HG03135 (cell line): Measurements from ENCODE around the gene PRRG2.

Experiments used
- ATAC-seq: cut with Tn5 transposase; IDR thresholded peaks from one replicate; pipeline ENCODE4 v1.9.1; 2021; ENCODE audit warnings: mild to moderate bottlenecking, moderate library complexity; ENCODE audit not compliant: unreplicated experiment

PRRG2 gene

GRCh38 chr19:49581007-49581508 is at the start of gene PRRG2:
Gene PRRG2, plus strand, starts transcription at chr19:49581316. Its CDS starts 1,904 bp downstream, at chr19:49583220.
- ATAC-seq: no peak

DNA sequence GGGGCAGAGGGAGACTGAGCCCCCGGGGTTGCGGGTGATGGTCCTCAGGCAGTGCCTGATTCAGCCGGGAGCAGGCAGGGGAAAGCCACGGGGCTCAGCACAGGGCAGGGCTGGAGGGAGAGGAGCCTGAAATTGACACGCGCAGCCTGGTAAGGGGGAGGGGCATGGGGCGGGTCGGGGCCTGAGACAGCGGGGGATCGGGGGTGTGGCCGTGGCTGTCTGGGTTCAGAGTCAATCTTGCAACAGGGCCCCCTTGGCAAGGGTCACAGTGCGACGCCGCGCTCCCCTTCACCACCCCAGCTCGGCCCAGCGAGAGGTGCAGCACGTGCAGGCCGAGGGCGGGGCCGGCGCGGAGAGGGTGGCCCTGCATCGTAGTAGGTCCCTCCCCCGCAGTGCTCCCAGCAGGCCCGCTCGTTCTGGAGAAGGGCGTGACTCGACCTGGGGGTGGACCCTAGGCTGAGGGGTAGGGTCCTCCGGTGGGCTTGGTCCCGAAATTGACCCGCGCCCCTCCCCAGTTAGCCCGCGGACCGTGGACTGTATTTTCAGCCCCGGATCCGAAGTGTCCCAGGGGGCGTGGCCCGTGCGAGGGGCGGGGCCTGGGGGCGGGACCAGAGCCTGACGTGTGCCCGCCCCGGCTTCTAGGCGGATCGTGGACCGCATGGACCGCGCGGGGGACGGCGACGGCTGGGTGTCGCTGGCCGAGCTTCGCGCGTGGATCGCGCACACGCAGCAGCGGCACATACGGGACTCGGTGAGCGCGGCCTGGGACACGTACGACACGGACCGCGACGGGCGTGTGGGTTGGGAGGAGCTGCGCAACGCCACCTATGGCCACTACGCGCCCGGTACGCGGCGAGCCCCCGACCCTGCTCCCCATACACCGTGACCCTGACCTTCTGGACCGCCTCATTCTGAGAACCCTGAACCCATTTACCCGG is 47.3 kb upstream of the PRRG2 start:
- ATAC-seq: peak; percentile 65

GRCh38 chr19:49534632-49535385 is 46.3 kb upstream of the PRRG2 start:
- ATAC-seq: no peak

- ATAC-seq: no peak
Observed at GRCh38 chr19:49536921-49537462, 44.1 kb upstream of the PRRG2 start.

DNA sequence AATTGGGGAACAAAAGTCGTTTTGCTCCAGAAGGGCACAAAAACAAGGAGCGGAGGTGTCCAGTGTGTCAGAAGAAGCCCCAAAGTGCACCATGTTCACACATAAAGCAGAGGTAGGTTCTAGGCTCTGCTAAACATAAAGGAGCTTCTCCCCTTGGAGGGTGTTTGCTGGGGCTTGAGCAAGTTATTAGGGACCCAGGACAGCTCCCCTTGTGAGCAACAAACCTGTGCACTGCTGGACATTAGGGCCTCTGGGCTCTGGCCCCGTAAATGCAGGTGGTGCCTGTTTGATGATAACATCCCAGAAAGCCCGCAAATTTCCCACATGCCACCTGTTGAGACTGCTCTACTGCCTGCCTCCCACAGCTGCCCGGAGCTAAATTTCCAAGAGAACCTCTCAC is 42.5 kb upstream of the PRRG2 start:
- ATAC-seq: no peak

DNA sequence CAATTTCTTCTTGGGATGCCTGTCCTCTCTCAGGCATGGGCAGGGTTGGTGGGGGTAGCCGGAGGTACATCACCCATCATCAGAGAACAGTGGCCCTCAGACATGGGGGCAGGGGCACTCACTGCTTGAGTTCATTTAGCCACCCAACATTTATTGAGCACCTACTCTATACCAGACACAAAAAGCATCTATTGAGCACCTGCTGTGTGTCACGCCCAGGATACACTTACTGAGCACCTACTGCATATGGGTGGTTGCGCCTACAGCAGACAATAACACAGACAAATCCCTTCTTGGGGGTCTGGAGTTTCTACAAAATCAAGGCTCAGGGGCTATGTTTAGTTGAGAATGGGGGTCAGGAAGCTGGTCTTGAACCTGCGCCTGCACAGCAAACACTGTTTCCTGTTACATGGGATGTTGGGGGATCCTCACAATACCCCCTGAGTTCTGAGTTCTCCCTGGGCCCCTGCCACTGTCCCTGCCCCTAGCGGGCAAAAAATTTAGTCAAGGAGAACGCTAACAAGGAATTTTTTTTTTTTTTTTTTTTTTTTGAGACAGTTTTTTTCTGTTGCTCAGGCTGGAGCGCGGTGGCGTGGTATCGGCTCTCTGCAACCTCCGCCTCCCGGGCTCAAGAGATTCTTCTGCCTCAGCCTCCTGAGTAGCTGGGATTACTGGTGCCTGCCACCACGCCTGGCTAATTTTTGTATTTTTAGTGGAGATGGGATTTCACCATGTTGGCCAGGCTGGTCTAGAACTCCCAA is 41.7 kb upstream of the PRRG2 start:
- ATAC-seq: no peak

GRCh38 chr19:49541914-49542313 is 39.2 kb upstream of the PRRG2 start:
- no peak for ATAC-seq

DNA sequence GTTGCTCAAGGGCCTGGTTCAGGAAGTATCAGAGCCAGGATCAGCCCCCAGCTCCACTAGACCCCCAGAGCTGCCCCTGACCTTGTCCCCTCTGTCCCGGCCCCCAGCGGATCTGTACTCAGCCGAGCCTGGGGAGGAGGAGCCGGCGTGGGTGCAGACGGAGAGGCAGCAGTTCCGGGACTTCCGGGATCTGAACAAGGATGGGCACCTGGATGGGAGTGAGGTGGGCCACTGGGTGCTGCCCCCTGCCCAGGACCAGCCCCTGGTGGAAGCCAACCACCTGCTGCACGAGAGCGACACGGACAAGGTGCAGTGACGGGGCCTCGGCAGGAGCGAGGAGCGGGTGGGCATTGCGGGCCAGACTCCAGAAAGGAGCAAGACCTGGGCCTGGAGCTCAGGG is 38.7 kb upstream of the PRRG2 start:
- no peak for ATAC-seq

- ATAC-seq: no peak
Observed at GRCh38 chr19:49543032-49543431, 38.1 kb upstream of the PRRG2 start.

DNA sequence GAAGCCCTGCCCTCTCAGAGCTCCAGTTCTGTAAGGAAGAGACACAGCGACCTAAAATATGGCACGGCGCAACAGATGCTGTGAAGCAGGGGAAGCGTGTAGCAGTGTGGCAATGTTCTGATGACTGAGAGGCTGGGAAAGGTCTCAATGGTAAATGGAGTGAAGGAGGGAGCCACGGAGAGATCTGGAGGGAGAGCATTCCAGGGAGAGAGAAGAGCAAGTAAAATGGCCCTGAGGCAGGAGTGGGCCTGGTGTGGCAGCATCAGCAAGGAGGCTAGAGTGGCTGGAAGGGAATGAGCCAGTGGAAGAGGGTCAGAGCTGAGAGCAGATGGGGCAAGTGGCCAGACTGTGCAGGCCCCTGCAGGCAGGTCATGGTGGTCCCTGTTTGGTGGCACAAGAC is 37.0 kb upstream of the PRRG2 start:
- no peak for ATAC-seq

DNA sequence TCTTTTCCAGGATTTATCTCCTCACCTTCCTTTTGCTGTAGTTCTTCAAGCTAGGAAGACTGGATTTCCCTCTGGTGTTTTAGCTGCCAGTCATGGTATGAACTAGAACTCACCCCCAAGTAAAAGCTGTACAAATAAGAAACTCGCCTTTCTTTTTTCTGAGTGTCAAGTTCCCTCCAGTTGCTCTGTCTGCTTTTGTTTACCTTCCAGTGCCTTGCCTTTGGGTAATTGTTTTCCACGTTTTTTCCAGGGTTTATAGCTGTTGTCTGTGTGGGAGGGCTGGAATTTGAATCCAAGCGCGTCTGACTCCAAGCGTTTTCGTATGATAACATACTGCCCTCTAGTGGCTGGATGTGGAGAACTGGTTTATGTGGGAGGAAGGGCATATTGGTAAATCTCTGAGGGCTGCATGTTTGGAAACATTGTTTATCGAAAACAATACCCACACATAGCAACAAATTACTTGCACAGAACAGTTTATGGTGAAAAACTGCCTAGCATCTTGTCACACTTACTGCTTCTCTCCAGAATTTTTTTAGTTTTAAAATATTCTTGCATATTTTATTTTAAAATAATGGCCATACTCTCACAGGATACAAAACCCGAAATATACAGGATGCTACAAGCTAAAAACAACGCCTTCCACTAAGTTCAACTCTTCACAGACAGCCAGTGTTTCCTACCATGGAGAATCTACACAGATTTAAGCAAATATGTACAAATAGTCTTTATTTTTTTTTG is 34.1 kb upstream of the PRRG2 start:
- no peak for ATAC-seq

DNA sequence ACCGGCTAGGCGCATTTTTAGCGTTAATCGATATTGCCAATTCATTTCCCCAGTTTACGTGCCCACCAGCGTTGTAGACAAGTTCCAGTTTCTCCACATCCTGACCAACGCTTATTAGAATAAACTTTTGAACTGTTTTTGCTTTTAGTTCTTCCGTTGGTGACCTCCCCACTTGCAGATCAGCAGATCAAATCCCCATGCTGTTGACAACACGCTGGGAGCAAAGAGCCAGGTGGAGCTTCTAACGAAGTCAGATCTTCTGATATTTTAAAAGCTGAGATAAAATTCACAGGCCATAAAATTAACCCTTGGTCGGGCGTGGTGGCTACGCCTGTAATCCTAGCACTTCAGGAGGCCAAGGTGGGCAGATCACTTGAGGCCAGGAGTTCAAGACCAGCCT is 32.1 kb upstream of the PRRG2 start:
- no peak for ATAC-seq

DNA sequence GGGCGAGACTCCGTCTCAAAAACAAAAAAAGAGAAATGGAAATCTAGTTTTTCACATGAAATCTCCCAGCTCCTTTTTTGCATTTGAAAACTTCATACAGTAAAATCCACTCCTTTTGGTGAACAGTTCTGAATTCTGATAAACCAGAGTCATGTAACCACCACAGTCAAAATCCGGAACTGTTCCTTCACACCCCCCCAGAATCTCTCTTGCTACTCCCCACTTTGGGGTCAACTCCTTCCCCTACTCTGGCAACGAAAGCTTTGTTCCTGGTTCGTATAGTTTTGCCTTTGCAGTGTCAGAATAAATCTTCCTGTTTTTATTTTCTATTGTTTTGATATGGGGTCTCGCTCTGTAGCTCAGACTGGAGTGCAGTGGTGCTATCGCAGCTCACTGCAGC is 29.6 kb upstream of the PRRG2 start:
- ATAC-seq: no peak

- ATAC-seq: no peak
Observed at GRCh38 chr19:49552749-49553148, 28.4 kb upstream of the PRRG2 start.

DNA sequence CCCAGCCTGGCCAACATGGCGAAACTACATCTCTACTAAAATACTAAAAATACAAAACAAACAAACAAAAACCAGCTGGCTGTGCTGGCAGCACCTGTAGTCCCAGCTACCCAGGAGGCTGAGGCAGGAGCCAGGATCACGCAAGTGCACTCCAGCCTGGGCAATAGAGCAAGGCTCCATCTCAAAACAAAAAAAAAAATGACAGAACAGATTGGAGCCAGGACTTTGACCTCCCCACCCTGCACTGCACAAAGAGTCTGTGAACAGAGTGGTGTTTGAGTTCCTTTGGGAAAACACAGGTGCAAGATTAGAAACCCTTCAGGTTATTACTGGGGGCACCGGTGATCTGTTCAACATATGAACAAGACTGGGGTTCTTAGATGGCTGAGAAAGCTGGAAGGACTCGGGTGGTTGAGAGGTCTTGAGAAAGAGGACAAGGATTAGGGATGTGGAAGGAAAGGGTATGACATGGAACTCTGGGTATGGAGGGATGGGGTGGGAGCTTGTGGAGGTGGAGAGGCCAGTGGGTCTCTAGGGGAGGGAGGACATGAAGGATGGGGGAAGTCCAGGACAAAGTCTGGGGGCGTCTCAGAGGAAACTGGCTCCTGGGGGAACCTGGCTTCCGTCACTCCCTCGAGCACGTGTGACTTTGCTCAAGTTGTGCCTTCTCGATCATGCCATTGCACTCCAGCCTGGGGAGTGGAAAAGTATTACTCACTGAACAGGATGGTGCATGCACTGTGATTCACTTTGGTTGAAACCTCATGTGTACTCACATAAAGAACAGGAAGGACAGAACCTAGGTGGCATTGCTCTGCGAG is 27.5 kb upstream of the PRRG2 start:
- ATAC-seq: no peak

GRCh38 chr19:49554701-49555181 is 26.4 kb upstream of the PRRG2 start:
- no peak for ATAC-seq

- ATAC-seq: no peak
Observed at GRCh38 chr19:49555600-49556411, 25.3 kb upstream of the PRRG2 start.
